Neural progenitor cell (in vitro differentiated cells): Measurements from ENCODE around the gene RASA1. TPM values are rescaled to one million over a fixed set of nuclear protein-coding genes. Genes with fewer than 3 reads are reported as not detected.

Experiments
- DNase-seq: peaks from one replicate; pipeline ENCODE4 v3.0.0-alpha.2; 2016; ENCODE audit warnings: low spot score
- H2AFZ ChIP-seq: fragments of 200-600 bp; sonication (generic); replicated peaks from 2 replicates; pipeline ENCODE4 v1.6.1; 2016; ENCODE audit warnings: antibody characterized with exemption
- H3F3A ChIP-seq: fragments of 200-600 bp; sonication (generic); 2 replicates; pipeline ENCODE4 v1.6.1; 2016; ENCODE audit warnings: antibody characterized with exemption, low read depth
- H3K27ac ChIP-seq: fragments of 200-600 bp; sonication (generic); 2 replicates; pipeline ENCODE4 v1.5.1; 2016; ENCODE audit warnings: mild to moderate bottlenecking
- H3K27me3 ChIP-seq: fragments of 200-600 bp; sonication (generic); 2 replicates; pipeline ENCODE4 v1.6.1; 2016; ENCODE audit warnings: mild to moderate bottlenecking, moderate library complexity
- H3K36me3 ChIP-seq: fragments of 200-600 bp; sonication (generic); 2 replicates; pipeline ENCODE4 v1.5.1; 2016
- H3K4me1 ChIP-seq: fragments of 200-600 bp; sonication (generic); 2 replicates; pipeline ENCODE4 v1.6.1; 2016; ENCODE audit warnings: mixed run types
- H3K4me2 ChIP-seq: fragments of 200-600 bp; sonication (generic); 2 replicates; pipeline ENCODE4 v1.6.1; 2016
- H3K4me3 ChIP-seq: fragments of 200-600 bp; sonication (generic); 2 replicates; pipeline ENCODE4 v1.5.1; 2016
- H3K79me2 ChIP-seq: fragments of 200-600 bp; sonication (generic); 2 replicates; pipeline ENCODE4 v1.6.1; 2016; ENCODE audit warnings: low read depth
- H3K9ac ChIP-seq: fragments of 200-600 bp; sonication (generic); 2 replicates; pipeline ENCODE4 v1.6.1; 2016
- H3K9me3 ChIP-seq: fragments of 200-600 bp; sonication (generic); 2 replicates; pipeline ENCODE4 v1.5.1; 2016; ENCODE audit warnings: low read depth
- H4K20me1 ChIP-seq: fragments of 200-600 bp; sonication (generic); 2 replicates; pipeline ENCODE4 v1.6.1; 2016; ENCODE audit warnings: low read depth
- H3K27ac Mint-ChIP-seq: 3 replicates; pipeline ENCODE4 v1.8.0; 2021; ENCODE audit warnings: mixed read lengths
- H3K27me3 Mint-ChIP-seq: 2 replicates; pipeline ENCODE4 v1.8.0; 2022; ENCODE audit warnings: low read depth, mild to moderate bottlenecking, inconsistent platforms, moderate library complexity, mixed read lengths; ENCODE audit not compliant: insufficient read depth
- H3K36me3 Mint-ChIP-seq: 3 replicates; pipeline ENCODE4 v1.8.0; 2021; ENCODE audit warnings: mixed read lengths
- H3K4me1 Mint-ChIP-seq: 3 replicates; pipeline ENCODE4 v1.8.0; 2021; ENCODE audit warnings: mixed read lengths
- H3K4me3 Mint-ChIP-seq: 3 replicates; pipeline ENCODE4 v1.8.0; 2021; ENCODE audit warnings: mild to moderate bottlenecking, moderate library complexity, mixed read lengths
- H3K9me3 Mint-ChIP-seq: 3 replicates; pipeline ENCODE4 v1.8.0; 2020; ENCODE audit warnings: mixed read lengths
- CTCF ChIP-seq: fragments of 200-600 bp; sonication (generic); IDR thresholded peaks from 2 replicates; pipeline ENCODE4 v1.5.1; 2017; ENCODE audit warnings: antibody characterized with exemption, mild to moderate bottlenecking
- EZH2 ChIP-seq: fragments of 200-600 bp; sonication (generic); IDR thresholded peaks from 2 replicates; pipeline ENCODE4 v1.6.1; 2017; ENCODE audit warnings: antibody characterized with exemption, mild to moderate bottlenecking, moderate library complexity
- EZH2phosphoT487 ChIP-seq: fragments of 200-600 bp; sonication (generic); IDR thresholded peaks from 2 replicates; pipeline ENCODE4 v1.6.1; 2017; ENCODE audit warnings: antibody characterized with exemption
- total RNA-seq: library from RNA; depleted of rRNA; stranded (reverse); fragments of >200 nt; gene quantifications from 2 replicates; pipeline ENCODE4 v1.2.3, GENCODE V29; 2015; ENCODE audit warnings: low replicate concordance

Gene RASA1
- total RNA-seq, 1 donor from 2014 or later, result 60.9 TPM

- H3K27me3 ChIP-seq, result no peaks in the 10 kb centered on the region
- H3K9ac ChIP-seq, result no peak overlapping the region
- H3K27ac ChIP-seq, result no peak overlapping the region
- H3K4me2 ChIP-seq, result no peak overlapping the region
- Mint-ChIP-seq H3K36me3 (peaks cover 39% of the 10 kb centered on the region), H3K27ac (no peak overlapping the region), H3K9me3 (no peaks in the 10 kb centered on the region), H3K4me1 (no peaks in the 10 kb centered on the region), H3K27me3 (no peaks in the 10 kb centered on the region), H3K4me3 (no peak overlapping the region)
- no peaks in the 10 kb centered on the region for H3F3A ChIP-seq
- H4K20me1 ChIP-seq, result no peaks in the 10 kb centered on the region
- no peaks in the 10 kb centered on the region for H3K9me3 ChIP-seq
- no peak overlapping the region for H3K4me3 ChIP-seq
- H2AFZ ChIP-seq, result no peak overlapping the region
- TF ChIP-seq EZH2phosphoT487, result no peak
- no peak for TF ChIP-seq CTCF
- H3K4me1 ChIP-seq, result no peaks in the 10 kb centered on the region
- DNase-seq, result no peak
- peaks cover 3% of the 10 kb centered on the region for H3K79me2 ChIP-seq
- H3K36me3 ChIP-seq, result peaks cover 28% of the 10 kb centered on the region
Observed at GRCh38 chr5:87404359-87404758, 136.7 kb downstream of the RASA1 start.

- no peaks in the 10 kb centered on the region for H3K9me3 ChIP-seq
- H3K4me2 ChIP-seq, result no peak overlapping the region
- peaks cover 31% of the 10 kb centered on the region for H3K36me3 ChIP-seq
- TF ChIP-seq EZH2phosphoT487 (no peak), CTCF (no peak), EZH2 (no peak)
- H3K4me3 Mint-ChIP-seq, result no peak overlapping the region
- no peak overlapping the region for H3K9ac ChIP-seq
- H4K20me1 ChIP-seq, result no peaks in the 10 kb centered on the region
- H3K4me1 ChIP-seq, result no peaks in the 10 kb centered on the region
- no peak overlapping the region for H2AFZ ChIP-seq
- H3K4me3 ChIP-seq, result no peak overlapping the region
- no peak overlapping the region for H3K27ac Mint-ChIP-seq
- H3K4me1 Mint-ChIP-seq, result no peaks in the 10 kb centered on the region
- H3K36me3 Mint-ChIP-seq, result peaks cover 36% of the 10 kb centered on the region
- H3F3A ChIP-seq, result no peaks in the 10 kb centered on the region
- H3K27me3 Mint-ChIP-seq, result no peaks in the 10 kb centered on the region
- no peaks in the 10 kb centered on the region for H3K27me3 ChIP-seq
- peaks cover 8% of the 10 kb centered on the region for H3K79me2 ChIP-seq
- H3K9me3 Mint-ChIP-seq, result no peaks in the 10 kb centered on the region
- DNase-seq, result no peak
- no peak overlapping the region for H3K27ac ChIP-seq
Observed at GRCh38 chr5:87405472-87406155, 137.9 kb downstream of the RASA1 start.

- Histone ChIP-seq H3F3A (no peaks in the 10 kb centered on the region), H3K9ac (no peak overlapping the region), H3K27ac (no peak overlapping the region), H3K4me1 (peaks cover 9% of the 10 kb centered on the region), H2AFZ (no peak overlapping the region), H3K4me3 (no peak overlapping the region), H4K20me1 (no peaks in the 10 kb centered on the region), H3K36me3 (peaks cover 16% of the 10 kb centered on the region), H3K4me2 (no peak overlapping the region), H3K9me3 (no peaks in the 10 kb centered on the region), H3K27me3 (no peaks in the 10 kb centered on the region), H3K79me2 (peaks cover 28% of the 10 kb centered on the region)
- H3K27me3 Mint-ChIP-seq, result no peaks in the 10 kb centered on the region
- no peak for DNase-seq
- no peak for TF ChIP-seq EZH2
- TF ChIP-seq CTCF, result no peak
- no peak for TF ChIP-seq EZH2phosphoT487
- H3K36me3 Mint-ChIP-seq, result peaks cover 24% of the 10 kb centered on the region
- no peak overlapping the region for H3K4me3 Mint-ChIP-seq
- no peak overlapping the region for H3K27ac Mint-ChIP-seq
- no peaks in the 10 kb centered on the region for H3K9me3 Mint-ChIP-seq
- peaks cover 14% of the 10 kb centered on the region for H3K4me1 Mint-ChIP-seq
Observed at GRCh38 chr5:87408204-87408603, 140.5 kb downstream of the RASA1 start.
